Measurements from ENCODE around the gene DNM1.

Gene DNM1

DNA sequence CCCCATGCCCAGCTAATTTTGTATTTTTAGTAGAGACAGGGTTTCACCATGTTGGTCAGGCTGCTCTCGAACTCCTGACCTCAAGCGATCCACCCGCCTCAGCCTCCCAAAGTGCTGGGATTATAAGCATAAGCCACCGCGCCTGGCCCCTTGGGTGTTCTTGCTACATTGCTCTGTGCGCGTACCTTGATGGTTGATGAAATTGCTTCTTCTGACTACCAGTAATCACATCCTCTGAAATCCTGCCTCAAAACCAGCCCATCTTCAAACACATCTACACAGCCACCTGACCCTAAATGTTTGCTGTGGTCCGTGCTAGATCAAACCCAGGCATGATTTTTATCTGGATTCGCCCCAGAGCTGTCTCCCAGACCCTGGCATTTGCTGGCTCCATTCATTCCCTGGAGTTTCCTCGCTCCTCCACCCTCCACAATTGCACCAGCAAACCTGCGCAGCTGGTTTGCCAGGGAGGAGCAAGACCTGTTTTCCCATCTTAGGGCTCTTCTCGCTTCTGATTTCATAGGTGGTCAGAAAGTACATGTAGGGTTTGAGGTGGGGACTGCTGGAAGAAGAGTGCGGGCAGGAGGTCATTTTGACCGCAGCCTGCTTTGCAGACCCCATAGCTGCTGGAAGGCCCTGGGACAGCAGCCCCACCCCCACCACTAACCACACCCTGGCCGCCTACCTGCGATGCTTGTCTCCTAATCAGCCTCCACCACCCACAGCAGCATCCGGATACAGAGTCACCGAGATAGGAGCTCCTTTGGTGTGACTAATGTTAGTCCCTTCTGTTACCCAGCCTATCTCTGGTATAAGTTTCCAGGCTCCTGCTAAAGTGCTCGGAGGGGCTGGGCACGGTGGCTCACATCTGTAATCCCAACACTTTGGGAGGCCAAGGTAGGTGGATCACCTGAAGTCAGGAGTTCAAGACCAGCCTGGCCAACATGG lies 95.6 kb downstream of the DNM1 start:
- H3K27me3 Mint-ChIP-seq: no peaks in the 10 kb centered on the region
- H3K27ac Mint-ChIP-seq: no peak overlapping the region
- H3K9me3 Mint-ChIP-seq: no peaks in the 10 kb centered on the region
- no peaks in the 10 kb centered on the region for H3K36me3 Mint-ChIP-seq (ENCODE audit: insufficient read depth)
- no peak overlapping the region for H3K4me3 Mint-ChIP-seq
- DNase-seq (no peak), ATAC-seq (replicated peaks) (no peak)
- no peaks in the 10 kb centered on the region for H3K4me1 Mint-ChIP-seq (ENCODE audit: low read depth in 2 of 2)

DNA sequence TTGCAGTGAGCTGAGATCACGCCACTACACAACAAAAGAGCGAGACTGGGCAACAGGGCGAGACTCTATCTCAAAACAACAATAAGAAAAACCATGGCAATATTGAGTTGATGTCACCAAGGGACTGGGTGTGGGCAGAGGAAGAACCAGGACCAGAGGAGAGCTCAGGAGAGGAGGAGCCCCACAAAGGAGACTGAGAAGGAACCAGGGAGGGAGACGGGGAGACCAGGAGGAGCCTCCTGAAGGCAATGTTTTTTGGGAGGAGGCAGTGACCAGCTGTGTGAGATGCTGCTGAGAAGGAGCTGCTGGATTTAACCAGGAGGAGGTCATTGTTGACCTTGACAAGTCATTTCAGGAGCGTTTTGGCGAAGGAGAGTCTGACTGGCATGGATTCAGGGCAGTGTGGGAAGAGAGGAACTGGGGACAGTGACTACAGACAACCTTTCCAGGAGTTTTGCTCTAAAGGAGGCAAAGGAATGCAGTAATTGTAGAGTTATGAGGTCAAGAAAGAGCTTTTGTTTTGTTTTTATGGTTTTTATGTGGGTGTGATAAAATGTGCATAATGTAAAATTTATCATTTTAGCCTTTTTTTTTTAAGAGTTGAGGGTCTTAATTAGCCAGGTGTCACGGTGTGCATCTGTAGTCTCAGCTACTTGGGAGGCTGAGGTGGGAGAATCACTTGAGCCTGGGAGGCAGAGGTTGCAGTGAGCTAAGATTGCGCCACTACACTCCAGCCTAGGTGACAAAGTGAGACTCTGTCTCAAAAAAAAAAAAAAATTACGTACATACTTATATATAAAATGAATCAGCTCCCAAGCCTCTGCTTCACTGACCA lies 101.2 kb downstream of the DNM1 start:
- H3K27me3 Mint-ChIP-seq: no peaks in the 10 kb centered on the region
- DNase-seq (no peak), ATAC-seq (replicated peaks) (no peak)
- H3K9me3 Mint-ChIP-seq: no peaks in the 10 kb centered on the region
- H3K27ac Mint-ChIP-seq: no peak overlapping the region
- H3K4me1 Mint-ChIP-seq (ENCODE audit: low read depth in 2 of 2): no peaks in the 10 kb centered on the region
- no peak overlapping the region for H3K4me3 Mint-ChIP-seq
- H3K36me3 Mint-ChIP-seq (ENCODE audit: insufficient read depth): peaks cover 12% of the 10 kb centered on the region

All from effector memory CD8-positive, alpha-beta T cell (primary cell).